A673 (cell line): Measurements from ENCODE around the gene DDX31.

Source experiments
- EZH2 ChIP-seq: fragments of 200-600 bp; sonication (generic); IDR thresholded peaks from 2 replicates; pipeline ENCODE4 v1.6.1; 2017; ENCODE audit warnings: borderline replicate concordance, low read depth, mild to moderate bottlenecking, mixed read lengths, antibody characterized with exemption, low read length; ENCODE audit not compliant: poor library complexity, severe bottlenecking
- TF ChIP-seq, protein P1 (sequence below): fragments of 300-800, 200-600 bp; sonication (generic); conservative IDR thresholded peaks from 2 replicates; pipeline ENCODE4 v1.5.1; 2017; ENCODE audit warnings: low read depth, mild to moderate bottlenecking, antibody characterized with exemption, low read length, moderate library complexity, mixed read lengths

DNA sequence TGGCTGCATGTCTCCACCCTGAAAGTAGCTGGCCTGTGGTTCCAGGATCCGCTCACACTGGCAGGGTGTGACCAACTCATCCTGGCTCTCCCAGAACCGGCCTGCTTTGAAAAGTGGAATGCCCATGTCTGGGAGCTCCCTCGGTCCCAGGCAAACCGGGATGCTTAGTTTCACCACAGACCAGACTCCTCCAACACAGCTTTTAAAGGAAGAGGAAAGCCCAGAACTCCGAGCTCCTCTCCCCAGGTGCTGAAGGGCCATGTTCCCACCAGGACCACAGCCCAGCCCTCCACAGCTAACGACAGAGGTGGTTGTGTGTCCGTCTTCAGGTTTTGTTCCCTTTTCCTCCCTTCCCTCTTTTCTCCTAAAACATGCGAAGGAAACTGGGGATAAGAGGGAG is 38.5 kb upstream of the DDX31 start:
- TF ChIP-seq, protein P1, sequence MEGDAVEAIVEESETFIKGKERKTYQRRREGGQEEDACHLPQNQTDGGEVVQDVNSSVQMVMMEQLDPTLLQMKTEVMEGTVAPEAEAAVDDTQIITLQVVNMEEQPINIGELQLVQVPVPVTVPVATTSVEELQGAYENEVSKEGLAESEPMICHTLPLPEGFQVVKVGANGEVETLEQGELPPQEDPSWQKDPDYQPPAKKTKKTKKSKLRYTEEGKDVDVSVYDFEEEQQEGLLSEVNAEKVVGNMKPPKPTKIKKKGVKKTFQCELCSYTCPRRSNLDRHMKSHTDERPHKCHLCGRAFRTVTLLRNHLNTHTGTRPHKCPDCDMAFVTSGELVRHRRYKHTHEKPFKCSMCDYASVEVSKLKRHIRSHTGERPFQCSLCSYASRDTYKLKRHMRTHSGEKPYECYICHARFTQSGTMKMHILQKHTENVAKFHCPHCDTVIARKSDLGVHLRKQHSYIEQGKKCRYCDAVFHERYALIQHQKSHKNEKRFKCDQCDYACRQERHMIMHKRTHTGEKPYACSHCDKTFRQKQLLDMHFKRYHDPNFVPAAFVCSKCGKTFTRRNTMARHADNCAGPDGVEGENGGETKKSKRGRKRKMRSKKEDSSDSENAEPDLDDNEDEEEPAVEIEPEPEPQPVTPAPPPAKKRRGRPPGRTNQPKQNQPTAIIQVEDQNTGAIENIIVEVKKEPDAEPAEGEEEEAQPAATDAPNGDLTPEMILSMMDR: no peak
- TF ChIP-seq EZH2: no peak
